HG03457 (cell line): ENCODE measurements around the gene GNB5.

Experiments
- ATAC-seq: cut with Tn5 transposase; IDR thresholded peaks from one replicate; pipeline ENCODE4 v1.9.1; 2021; ENCODE audit warnings: moderate number of reproducible peaks; ENCODE audit not compliant: unreplicated experiment

GNB5 gene

DNA sequence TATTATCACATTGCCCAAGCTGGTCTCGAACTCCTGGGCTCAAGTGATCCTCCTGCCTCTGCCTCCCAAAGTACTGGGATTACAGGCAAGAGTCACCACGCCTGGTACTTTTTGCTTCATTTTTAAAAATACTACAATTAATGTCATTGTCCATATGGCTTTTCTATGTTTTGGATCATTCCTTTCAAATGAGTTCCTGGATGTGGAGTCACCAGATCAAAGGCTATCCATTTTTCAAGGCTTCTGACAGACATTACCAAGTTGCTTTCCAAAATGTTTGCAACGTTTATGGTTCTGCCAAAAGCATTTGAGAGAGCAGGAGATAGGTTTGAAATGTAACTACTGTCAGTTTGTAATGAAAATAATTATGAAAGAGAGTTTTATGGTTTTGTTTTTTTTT, 44.4 kb downstream of the GNB5 start:
- ATAC-seq, result no peak

DNA sequence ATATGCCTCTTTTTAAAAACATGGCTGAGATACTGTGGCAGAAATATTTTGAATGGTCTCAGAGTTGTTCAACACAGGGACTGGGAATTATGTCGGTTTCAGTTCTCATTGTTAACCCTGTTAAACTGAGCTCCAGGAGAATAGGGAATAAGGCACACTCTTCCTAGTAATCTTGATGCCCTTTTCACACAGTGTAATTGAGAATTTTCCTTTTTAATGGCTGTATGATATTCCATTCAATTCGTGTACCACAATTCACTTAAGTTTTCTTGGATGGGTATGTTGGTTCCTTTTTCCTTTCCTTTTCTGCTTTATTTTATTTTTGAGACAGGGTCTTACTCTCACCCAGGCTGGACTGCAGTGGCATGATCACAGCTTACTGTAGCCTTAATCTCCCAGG, 44.9 kb downstream of the GNB5 start:
- ATAC-seq, result no peak

DNA sequence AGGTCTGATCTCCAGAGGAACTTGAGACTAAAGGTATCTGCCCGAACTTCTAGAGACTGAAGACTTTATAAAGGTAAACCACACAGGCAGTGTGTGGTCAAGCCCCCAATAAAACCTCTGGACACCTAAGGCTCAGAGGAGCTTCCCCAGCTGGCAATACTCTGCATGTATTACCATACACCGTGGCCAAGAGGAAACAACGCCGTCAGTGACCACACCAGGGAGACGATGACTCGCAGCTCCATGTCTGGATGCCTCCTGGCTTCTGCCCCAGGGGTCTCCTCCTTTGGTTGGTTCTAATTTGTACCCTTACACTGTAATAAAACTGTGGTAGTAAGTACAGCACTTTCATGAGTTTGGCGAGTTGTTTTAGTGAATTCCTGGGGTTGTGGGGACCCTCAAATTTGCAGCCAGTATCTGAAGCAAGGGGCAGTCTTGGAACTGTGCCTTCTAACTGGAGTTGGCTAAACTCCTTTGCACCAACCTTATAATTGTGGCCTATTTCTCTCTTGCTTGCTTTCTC, 46.5 kb downstream of the GNB5 start:
- no peak for ATAC-seq

DNA sequence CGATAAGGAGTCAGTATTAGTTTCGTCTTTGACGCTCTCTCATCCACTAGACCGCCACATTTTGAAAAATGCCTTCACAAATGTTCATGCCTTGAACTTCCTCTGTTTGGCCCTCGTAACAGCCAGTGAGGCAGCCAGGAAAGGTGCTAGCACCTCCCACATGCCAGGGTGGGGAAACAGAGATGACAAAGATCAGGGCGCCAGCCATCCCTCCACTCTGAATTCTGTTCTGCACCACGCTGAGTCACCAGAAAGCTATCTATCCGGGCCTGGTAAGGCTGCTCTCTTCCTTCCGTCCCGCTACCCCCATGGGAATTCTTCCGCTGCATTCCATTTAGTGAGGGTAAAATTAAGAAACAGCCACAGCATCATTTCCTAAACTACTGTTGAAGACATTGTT, 47.3 kb downstream of the GNB5 start:
- no peak for ATAC-seq

DNA sequence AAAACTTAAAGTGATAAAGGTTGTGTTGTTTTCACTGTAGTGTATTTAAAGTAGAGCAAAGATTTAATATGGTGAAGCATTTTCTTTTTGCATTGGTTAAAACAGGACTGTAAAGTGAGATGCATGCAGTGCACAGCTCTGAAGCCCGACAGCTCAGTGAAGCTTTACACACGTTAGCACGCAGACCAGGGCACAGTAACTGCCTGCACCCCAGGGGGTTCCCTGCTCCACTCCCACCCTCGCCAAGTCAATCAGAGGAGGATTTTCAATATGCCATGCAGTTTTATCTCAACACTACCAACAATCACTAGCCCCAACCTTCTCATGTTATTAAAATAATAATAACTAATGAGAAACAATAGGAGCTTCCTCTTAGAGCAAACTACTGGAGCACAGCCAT, 50.5 kb downstream of the GNB5 start:
- no peak for ATAC-seq

DNA sequence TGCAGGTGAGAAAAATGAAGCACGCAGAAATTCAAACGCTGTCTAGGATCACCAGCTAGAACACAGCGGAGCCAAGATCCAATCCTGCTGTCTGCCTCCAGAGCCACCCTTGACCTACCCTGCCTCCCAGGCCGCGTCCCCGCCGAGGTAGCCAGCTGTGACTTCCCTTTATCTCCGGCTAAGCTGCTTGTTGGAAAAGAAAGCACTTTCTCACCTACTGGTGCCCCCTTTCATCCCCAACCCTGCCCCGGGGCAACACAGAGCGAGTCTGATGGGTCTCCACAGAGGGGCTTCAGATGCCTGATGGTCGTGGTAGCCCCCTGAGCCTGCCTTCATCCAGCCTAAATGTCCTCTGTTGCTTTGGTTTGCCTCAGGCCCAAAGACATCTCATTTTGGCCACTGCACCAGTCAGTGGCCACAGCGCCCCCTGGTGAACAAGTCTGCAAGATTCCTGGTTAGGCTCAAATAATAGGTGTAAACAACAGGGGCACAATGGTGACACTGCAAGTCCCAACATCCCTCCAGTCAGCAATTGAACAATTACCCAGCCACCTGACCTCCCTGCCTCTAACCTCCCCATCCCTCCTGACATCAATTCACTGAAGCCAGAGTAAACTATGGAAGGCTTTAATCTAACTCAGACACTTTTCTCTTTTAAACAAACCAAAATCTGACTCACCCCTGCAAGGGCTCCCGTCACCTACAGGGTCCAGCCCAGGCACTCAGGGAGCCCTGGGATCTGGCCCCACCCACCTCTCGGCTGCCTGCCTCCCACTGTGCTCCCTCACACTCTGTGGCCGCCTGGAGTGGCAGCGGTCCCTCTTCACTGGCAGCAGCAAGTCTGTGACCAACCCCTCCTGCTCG, 51.4 kb downstream of the GNB5 start:
- ATAC-seq, result no peak

DNA sequence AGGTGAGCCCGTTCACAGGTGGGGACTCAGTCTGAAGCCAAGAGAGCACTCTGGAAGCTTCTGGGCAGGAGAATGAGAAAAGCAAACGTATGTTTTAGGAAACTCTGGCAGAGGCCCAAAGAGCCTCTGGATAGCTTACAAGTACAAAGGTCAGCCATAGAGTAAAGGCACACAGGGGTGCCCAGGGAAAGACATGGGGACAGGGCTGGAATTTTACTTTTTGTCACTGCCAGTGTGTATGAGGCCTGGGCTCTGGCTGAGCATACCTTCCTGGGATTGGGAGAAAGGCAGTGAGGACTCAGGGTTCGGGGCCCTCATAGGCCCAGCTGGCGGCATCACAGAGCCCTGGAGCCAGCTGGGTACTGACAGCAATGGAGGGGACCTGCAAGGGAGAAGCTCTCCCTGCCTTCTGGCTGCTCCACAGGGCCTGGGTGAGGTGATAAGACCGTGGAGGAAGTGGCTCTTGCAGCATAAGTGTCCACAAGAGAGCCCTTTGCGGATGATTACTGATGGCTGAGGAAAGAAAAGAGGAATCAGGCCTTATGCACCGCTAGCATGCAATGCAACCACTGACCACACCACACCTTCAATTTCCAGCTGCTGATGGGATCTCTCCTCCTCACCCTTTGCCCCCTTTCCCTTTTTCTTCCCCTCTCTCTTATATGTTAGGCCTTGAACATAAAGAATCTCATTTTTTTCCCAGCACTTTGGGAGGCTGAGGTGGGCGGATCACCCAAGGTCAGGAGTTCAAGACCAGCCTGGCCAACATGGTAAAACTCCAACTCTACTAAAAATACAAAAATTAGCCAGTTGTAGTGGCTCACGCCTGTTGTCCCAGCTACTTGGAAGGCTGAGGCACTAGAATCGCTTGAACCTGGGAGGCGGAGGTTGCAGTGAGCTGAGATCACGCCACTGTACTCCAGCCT, 53.5 kb downstream of the GNB5 start:
- ATAC-seq, result no peak

DNA sequence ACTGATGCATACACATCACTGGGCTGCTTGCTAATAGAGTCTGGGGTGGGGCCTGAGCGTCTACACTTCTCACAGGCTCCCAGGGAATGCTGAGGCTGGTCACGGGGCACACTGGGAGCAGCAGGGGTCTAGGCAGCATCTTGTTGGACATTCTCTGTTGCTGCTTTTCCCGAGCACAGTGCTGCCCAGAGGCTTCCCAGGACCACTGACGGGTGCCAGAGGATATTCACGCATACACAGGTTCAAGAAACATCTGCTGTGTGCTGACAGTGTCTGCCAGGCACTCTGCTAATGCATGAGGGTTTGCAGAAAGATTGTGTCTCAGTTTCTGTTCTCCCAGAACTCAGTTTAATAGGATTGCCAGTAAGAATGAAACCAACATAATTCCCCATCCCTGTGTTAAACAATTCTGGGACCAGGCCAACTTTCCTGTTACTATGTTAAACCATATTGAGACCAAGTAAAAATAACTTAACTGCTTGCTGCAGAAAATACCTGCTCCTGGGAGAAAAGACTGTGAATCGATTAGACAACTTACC, 54.7 kb downstream of the GNB5 start:
- no peak for ATAC-seq

DNA sequence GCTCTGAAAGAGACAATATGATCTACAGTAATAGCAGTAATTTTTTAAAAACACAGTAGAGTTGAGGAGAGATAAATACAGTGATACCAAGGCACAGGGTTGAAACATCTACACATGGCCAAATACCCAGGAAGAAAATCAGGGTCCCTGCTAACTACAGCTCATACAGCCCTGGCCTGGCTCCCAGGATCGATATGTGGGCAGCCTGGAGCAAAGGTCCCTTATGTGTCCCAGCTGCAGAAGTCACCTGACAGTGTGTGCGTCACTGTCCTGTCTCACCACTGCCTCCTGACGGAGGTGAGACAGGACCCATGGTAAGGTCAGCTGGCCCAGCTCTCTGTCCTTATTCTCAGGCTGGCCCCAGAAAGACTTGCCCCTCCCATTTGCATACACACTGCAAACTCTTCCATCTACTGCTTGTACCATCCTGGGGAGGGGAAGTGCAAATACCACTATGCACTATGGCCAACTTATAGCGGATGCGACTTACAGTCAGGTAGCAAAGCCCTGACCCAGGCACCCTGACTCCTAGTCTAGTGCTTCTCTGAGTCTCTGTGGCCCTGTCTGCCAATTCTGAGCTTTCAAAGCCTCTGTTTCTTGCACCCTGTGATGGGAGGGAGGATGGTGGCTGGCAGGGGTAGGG, 56.6 kb downstream of the GNB5 start:
- ATAC-seq, result no peak

DNA sequence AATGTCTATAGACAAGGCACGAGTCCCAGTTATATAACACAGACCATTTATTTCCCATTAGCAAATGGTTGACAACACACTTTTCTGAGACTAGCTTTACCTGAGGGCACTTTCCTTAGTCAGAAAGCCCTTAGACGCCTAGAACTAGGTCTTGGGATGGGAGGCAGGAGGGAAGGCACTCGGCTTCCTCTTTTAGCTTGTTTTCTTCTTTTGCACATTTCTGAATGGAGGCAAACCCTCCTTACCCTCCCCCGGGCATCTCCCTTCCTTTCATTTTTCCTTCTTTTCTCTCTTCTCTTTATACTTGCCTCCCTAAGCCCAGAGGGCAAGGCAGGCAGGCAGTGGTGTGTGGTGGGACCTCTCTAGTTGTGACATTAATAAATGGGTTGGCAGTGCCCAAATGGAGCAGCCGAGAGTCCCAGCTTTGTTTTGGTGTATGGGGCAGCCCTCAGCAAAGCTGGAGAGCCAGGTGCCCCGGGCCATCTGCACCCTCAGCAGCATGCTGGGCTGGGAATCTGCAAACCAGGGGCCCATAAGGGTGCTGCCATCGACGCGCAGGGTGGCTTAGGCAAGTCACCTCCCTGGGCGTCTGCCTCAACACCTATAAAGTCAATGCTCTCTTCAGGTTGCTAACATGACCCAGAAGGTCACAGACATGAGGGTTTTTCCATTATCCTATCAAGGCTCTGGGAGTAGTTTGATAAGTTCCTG, 57.5 kb downstream of the GNB5 start:
- ATAC-seq, result no peak

DNA sequence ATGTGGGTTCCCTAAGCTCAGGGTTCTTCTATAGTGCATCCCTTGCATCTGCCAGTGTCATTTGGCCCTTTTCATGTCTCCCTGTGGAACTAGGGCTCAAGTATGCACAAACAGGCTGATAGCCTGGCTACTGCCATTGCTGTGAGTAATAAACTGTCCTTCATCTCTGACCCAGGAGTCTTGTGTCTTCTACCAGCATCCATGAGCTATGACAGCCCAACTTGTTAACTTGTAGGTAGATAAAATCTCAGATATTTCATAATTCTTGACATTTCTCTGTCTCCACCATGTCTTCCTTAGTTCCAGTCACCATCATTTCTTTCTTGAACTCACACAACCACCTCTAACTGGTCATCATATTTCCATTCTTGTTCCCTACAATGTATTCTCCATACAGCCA, 59.1 kb downstream of the GNB5 start:
- ATAC-seq, result no peak

DNA sequence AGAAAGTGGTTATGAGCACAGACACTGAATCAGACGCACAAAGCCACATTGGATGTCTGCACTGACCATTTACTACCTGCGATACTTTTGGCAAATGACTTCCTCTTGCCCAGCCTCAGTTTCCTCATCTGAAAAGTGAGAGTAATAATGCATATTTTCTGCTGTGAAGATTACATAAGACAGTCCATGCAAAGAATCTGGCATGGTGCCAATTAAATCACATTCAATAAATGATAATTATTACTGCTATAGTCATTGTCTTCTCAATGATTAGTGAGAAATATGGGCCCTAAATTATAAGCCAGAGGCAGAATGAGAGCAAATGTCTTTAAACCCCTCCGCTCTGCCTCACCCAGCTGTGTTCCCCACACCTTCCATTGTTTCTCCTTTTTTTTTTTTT, 62.6 kb downstream of the GNB5 start:
- ATAC-seq, result no peak

DNA sequence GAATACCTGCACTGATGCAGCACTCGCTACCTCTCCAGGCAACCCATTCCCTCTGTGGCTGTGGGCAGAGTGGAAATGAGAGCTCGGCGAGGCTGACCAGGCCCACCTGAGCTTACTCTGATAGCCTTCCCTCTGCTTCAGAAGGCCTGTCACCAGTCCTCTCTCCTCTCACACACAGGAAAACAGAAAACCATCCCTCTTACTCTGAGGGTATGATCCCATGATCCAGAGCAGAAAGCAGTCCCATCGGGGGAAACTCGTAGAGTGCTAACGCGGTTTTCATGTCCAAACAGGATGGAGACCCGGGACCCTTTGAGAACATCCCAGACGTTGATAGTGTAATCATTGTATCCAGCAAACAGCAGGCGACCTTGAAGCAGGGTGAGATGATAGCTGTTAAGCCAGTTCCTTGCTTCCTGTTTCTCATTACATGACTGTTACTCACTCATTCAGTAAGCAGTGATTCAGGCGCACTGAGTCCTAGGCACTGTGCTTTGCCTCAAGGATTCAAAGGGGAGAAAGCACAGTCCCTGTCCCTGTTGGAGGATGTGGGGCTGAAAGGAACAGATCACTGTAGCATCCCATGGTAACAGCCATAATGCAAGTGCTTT, 66.8 kb downstream of the GNB5 start:
- ATAC-seq, result no peak

DNA sequence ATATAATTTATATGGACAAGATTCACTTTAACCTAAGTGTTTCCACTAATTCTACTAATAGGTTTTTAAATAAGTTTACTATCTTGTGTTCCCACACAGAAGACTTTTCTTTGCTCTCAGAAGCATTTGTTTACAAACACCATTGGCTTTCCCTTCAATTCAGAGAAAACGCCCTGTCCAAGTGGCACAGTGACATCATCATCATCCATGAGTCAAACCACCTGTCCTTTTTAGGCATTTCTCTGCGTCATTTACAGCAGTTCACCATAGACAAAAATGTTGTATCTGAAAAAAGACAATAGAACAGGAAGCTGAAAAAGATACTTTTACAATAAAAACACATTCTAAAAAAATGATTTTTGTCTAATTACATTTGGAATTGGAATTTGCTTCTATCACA, 69.3 kb downstream of the GNB5 start:
- ATAC-seq, result no peak

DNA sequence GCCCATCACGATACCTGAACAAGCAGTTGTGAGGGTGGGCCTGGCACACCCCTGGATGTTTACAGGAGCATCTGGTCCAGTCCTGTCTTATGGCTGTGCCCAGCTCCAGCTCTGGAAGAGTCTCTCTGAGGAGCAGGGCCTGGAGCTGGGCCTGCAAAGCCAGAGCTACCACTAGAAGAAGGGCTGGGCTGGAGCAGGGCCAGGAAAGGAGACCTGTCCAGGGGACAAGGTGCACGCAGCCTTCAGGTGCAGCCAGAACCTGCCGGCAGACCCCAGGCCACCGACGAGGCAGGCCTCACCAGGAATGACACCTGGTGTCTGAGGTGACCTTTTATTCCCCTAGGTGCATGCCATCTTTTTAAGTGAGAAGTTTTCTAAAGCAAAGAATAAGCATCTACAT, 70.2 kb downstream of the GNB5 start:
- no peak for ATAC-seq

DNA sequence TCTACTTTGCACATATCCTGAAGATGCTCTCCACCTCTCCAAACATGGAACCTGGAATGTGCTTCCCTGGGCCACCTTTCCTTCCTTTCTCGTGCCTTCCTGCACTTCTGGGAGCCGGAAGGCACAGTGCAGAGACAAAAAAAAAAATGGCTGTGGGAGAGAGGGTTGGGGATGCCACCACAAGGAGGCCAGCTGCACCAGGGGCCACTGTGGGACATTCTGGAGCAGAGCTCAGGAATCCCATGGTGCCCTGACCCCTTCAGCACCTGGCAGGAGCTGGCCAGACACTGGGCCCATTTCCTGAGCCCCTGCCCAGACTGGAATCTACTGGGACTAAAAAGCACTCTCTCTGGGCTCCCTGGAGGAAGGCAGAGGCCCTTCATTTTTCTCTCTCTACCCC, 70.7 kb downstream of the GNB5 start:
- ATAC-seq, result no peak

DNA sequence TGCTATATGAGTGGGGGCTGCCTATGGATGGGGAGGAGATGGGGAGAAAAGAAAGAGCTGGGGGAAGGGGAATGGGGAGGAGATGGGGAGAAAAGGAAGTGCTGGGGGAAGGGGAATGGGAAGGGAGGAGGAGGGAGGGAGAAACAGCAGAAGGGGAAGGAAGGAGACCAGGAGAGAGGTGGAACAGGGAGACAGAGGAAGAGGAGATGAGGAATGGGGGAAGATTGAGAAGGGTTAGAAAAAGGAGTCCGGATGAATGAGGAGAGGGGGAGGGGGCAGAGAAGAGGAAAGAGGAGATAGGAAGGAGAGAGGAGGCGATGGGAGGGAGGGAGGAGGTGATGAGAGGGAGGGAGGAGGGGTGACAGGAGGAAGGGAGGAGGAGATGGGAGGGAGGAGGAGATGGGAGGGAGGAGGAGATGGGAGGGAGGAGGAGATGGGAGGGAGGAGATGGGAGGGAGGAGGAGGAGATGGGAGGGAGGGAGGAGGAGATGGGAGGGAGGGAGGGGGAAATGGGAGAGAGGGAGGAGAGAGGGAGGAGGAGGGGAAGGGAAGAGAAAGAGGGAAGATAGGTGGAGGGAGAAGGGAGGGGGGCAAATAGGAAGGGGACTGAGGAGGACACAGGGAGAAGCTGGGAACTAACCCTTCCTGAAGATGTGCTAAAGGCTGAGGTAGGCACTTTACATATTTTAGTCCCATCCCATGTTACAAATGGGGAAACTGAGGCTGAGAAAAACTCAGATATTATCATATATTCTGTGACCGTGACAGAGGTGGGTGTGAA, 72.0 kb downstream of the GNB5 start:
- no peak for ATAC-seq

DNA sequence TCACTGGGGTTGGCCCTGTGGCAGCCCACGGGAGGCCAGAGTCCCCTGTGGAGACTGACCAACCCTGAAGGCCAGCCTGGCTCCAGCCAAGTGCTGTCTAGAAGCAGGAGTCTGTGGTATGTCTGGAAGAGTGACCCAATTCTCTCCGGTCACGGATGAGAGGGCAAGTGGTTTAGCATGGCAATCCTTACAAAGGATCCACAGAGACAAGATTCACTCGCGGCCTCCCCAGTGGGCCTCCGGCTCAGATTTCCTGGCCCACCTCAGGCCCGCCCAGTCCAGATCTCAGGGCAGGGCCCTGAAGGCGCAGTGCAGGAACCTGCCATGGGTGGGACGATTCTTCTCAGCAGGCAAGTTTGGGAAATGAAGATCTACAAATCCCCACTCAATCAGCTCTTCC, 73.6 kb downstream of the GNB5 start:
- no peak for ATAC-seq
